HepG2 (cell line): ENCODE data around the gene SLC22A23. TPM values are rescaled to one million over a fixed set of nuclear protein-coding genes. Genes with fewer than 3 reads are reported as not detected.

Experiments used
- ATAC-seq: fragments of 200-7000 bp; cut with Tn5 transposase; 3 replicates; pipeline ENCODE4 v1.9.1; 2020; ENCODE audit warnings: mild to moderate bottlenecking, moderate library complexity
- BruUV-seq: library from RNA; stranded (reverse); fragments of 400-500 nt; replicated peaks from 2 replicates; lab custom pipeline; 2021; lab: Mats Ljungman, UMichigan
- CTCF ChIA-PET: fragments of 300-600 bp; formaldehyde crosslinking; extraction: SDS; loops from one replicate; lab custom pipeline; 2021; ENCODE audit warnings: low total read pairs, inconsistent platforms, low intra/inter-chr PET ratio; lab: Yijun Ruan, JAX
- POLR2A ChIA-PET: fragments of 350-600 bp; sonication (Branson Sonifier 250); formaldehyde crosslinking; loops from one replicate; lab custom pipeline; 2020; ENCODE audit warnings: antibody characterized with exemption, inconsistent platforms; lab: Yijun Ruan, JAX
- DNase-seq: peaks from one replicate; pipeline ENCODE4 v3.0.0-alpha.2; 2015; ENCODE audit warnings: low spot score
- FAIRE-seq: peaks from 3 replicates; lab custom pipeline; 2011; peaks lifted over from hg19 to GRCh38; lab: Jason Lieb, UNC
- H2AFZ ChIP-seq: one replicate; pipeline ENCODE4 v1.6.1; 2011; ENCODE audit warnings: low read length, inconsistent platforms
- H3K27ac ChIP-seq: fragments of 300-600 bp; 3 replicates; pipeline ENCODE4 v1.8.0; 2011; ENCODE audit warnings: mixed run types, mild to moderate bottlenecking, mixed read lengths, low read length, inconsistent platforms; ENCODE audit not compliant: insufficient read depth; ENCODE audit errors: extremely low read length
- H3K27me3 ChIP-seq, 2 experiments: fragments of 200-600 bp in 1 of 2; 2 replicates in 1 of 2; 3 replicates in 1 of 2; pipeline versions ENCODE4 v1.6.0 to v1.8.0; 2011; ENCODE audit warnings: low read length in 2 of 2, mild to moderate bottlenecking in 2 of 2, moderate library complexity in 2 of 2, inconsistent platforms in 1 of 2; ENCODE audit not compliant: insufficient read depth in 2 of 2, control insufficient read depth in 1 of 2
- H3K36me3 ChIP-seq, 2 experiments: fragments of 200-600 bp in 1 of 2; replicated peaks in 1 of 2; 2 replicates in 1 of 2; 3 replicates in 1 of 2; pipeline versions ENCODE4 v1.5.1 to v1.8.0; 2011; ENCODE audit warnings: low read length in 2 of 2, inconsistent platforms in 1 of 2; ENCODE audit not compliant: insufficient read depth in 2 of 2, control insufficient read depth in 1 of 2
- H3K4me1 ChIP-seq: 2 replicates; pipeline ENCODE4 v1.5.1; 2012; ENCODE audit warnings: low read length, inconsistent platforms; ENCODE audit not compliant: insufficient read depth
- H3K4me2 ChIP-seq: 2 replicates; pipeline ENCODE4 v1.6.0; 2011; ENCODE audit warnings: low read depth, low read length, inconsistent platforms
- H3K4me3 ChIP-seq, 3 experiments: fragments of 200-600 bp in 1 of 3; sonication (generic), shearing (Covaris generic) in 1 of 3; replicated peaks in 1 of 3; 2 replicates each; pipeline ENCODE4 v1.5.1; 2011 to 2016; ENCODE audit warnings: low read length in 3 of 3, inconsistent platforms in 2 of 3, low read depth in 2 of 3, mild to moderate bottlenecking in 2 of 3, control low read depth in 1 of 3, mixed read lengths in 1 of 3; ENCODE audit not compliant: insufficient read depth in 1 of 3
- H3K79me2 ChIP-seq: one replicate; pipeline ENCODE4 v1.6.1; 2011; ENCODE audit warnings: low read length, inconsistent platforms; ENCODE audit not compliant: insufficient read depth
- H3K9ac ChIP-seq: 2 replicates; pipeline ENCODE4 v1.6.0; 2011; ENCODE audit warnings: mild to moderate bottlenecking, low read depth, low read length, inconsistent platforms; ENCODE audit not compliant: insufficient read depth
- H3K9me3 ChIP-seq: 2 replicates; pipeline ENCODE4 v1.5.1; 2012; ENCODE audit warnings: mild to moderate bottlenecking, low read length
- H4K20me1 ChIP-seq: 2 replicates; pipeline ENCODE4 v1.6.0; 2011; ENCODE audit warnings: inconsistent platforms, mild to moderate bottlenecking, low read length, moderate library complexity; ENCODE audit not compliant: insufficient read depth
- AGO2 ChIP-seq: fragments of 200-400 bp; formaldehyde crosslinking; optimal IDR thresholded peaks from 2 replicates; pipeline ENCODE3; 2017; ENCODE audit warnings: mild to moderate bottlenecking, low read depth, low read length, moderate library complexity
- GATA4 ChIP-seq: sonication (generic); IDR thresholded peaks from 2 replicates; pipeline ENCODE4 v1.6.1; 2016; ENCODE audit warnings: antibody characterized with exemption, low read depth, borderline replicate concordance
- RBM22 ChIP-seq: fragments of 200-400 bp; formaldehyde crosslinking; optimal IDR thresholded peaks from 2 replicates; pipeline ENCODE3; 2017; ENCODE audit warnings: mild to moderate bottlenecking, low read length, moderate library complexity
- SMAD3 ChIP-seq: sonication (generic); formaldehyde crosslinking; IDR thresholded peaks from 2 replicates; pipeline ENCODE4 v1.4.0; 2020; ENCODE audit warnings: missing genetic modification reagents
- SRSF1 ChIP-seq: fragments of 200-400 bp; formaldehyde crosslinking; optimal IDR thresholded peaks from 2 replicates; pipeline ENCODE3; 2017; ENCODE audit warnings: mild to moderate bottlenecking, low read depth, low read length, moderate library complexity
- ZNF75D ChIP-seq: sonication (generic); formaldehyde crosslinking; IDR thresholded peaks from 2 replicates; pipeline ENCODE4 v1.8.1; 2023; ENCODE audit warnings: missing genetic modification reagents, mild to moderate bottlenecking, borderline replicate concordance
- ZNF768 ChIP-seq: sonication (generic); formaldehyde crosslinking; IDR thresholded peaks from 2 replicates; pipeline ENCODE4 v1.4.0; 2020; ENCODE audit warnings: missing genetic modification reagents
- WGBS: methylation state at CpG from one replicate; pipeline ENCODE4 v1.1.6; 2017; ENCODE audit warnings: low lambda C conversion rate; 5-methylcytosine and 5-hydroxymethylcytosine counted together
- in situ Hi-C: cut with HindIII; loops from 2 replicates; pipeline ENCODE4 v1.10.0; 2017; ENCODE audit warnings: low pct_unique_long_range_greater_than_20kb; ENCODE audit not compliant: extremely low pct_ligation_motif_present
- intact Hi-C: fragments of 100-400 bp; cut with micrococcal nuclease; formaldehyde crosslinking; loops from one replicate; pipeline ENCODE4 v1.10.0; 2022; ENCODE audit not compliant: unreplicated experiment
- polyA plus RNA-seq, 8 experiments: library from polyadenylated mRNA; depleted of rRNA in 3 of 8; stranded (reverse) in 7 of 8; unstranded in 1 of 8; fragments of >200 nt; fragmentation: Illumina TruSeq in 4 of 8; extraction: Trizol in 4 of 8; gene quantifications; 2 replicates each; pipeline versions ENCODE4 v1.2.1 to v1.2.3, GENCODE V29; 2011 to 2016; ENCODE audit warnings: low read depth in 4 of 8, missing spikeins in 1 of 8, mixed read lengths in 1 of 8; ENCODE audit not compliant: insufficient read depth in 1 of 8
- total RNA-seq, 5 experiments: library from RNA; depleted of rRNA; stranded (reverse); fragments of >200 nt; fragmentation: Illumina TruSeq; extraction: Trizol; gene quantifications; 2 replicates each; pipeline ENCODE4 v1.2.3, GENCODE V29; 2016; ENCODE audit warnings: low read depth in 1 of 5
- TF ChIP-seq, protein P1 (sequence below): sonication (generic); formaldehyde crosslinking; IDR thresholded peaks from 2 replicates; pipeline ENCODE4 v1.5.1; 2020; ENCODE audit warnings: mild to moderate bottlenecking, missing genetic modification reagents, moderate library complexity
- TF ChIP-seq, protein P2 (sequence below): sonication (generic); formaldehyde crosslinking; IDR thresholded peaks from 2 replicates; pipeline ENCODE4 v1.4.0; 2020; ENCODE audit warnings: missing genetic modification reagents
- TF ChIP-seq, protein P3 (sequence below): sonication (generic); formaldehyde crosslinking; IDR thresholded peaks from 2 replicates; pipeline ENCODE4; 2020; ENCODE audit warnings: missing genetic modification reagents, mild to moderate bottlenecking, borderline replicate concordance

The SLC22A23 gene
- total and polyA plus RNA-seq, 2 of the 13 experiments (the other 11 are each of a cell fraction or from before 2014, with no cell fraction given) = 11.8 to 17.5 TPM

DNA sequence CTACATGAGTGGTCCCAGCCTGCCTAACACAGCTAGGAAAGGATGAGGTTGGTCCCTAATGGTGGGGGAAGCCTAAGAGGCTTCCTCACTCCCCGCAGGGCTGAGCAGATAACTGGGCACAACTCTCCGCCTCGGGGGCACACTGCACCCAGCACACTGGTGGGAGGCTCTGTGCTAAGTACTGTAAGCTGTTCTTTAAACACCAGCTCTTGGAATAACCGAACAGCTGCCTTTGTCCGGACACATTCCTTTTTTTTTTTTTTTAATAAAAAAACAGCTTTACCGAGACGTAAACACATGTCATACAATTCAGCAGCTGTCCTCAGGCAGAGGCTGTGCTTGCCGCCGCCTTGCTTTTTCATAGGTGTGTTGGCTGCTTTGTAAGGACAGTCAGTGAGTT is 191.2 kb downstream of the SLC22A23 start:
- in situ Hi-C loops = no loop called here
- Histone ChIP-seq H3K27ac (no peak overlapping the region), H2AFZ (no peak overlapping the region), H3K27me3 (no peaks in the 10 kb centered on the region), H3K4me3 (no peak overlapping the region), H3K36me3 (peaks cover 23 to 51% of the 10 kb centered on the region in 2 experiments), H3K9ac (no peak overlapping the region), H4K20me1 (peaks cover 21% of the 10 kb centered on the region), H3K9me3 (no peaks in the 10 kb centered on the region), H3K79me2 (peaks cover 36% of the 10 kb centered on the region), H3K4me2 (no peak overlapping the region), H3K4me1 (peaks cover 24% of the 10 kb centered on the region)
- no peak for FAIRE-seq
- peak; percentile 17 for ATAC-seq
- intact Hi-C loops = no loop called here
- BruUV-seq = no TSS peak
- DNase-seq = no peak
- ChIA-PET CTCF (no interaction called here), POLR2A (no interaction called here)
- TF ChIP-seq RBM22 (peak; percentile 86), AGO2 (peak; percentile 31), GATA4 (no peak), SMAD3 (CRISPR knock-in tag) (no peak)
- 76% methylated on average over 9 of the region's 9 CpGs for WGBS

DNA sequence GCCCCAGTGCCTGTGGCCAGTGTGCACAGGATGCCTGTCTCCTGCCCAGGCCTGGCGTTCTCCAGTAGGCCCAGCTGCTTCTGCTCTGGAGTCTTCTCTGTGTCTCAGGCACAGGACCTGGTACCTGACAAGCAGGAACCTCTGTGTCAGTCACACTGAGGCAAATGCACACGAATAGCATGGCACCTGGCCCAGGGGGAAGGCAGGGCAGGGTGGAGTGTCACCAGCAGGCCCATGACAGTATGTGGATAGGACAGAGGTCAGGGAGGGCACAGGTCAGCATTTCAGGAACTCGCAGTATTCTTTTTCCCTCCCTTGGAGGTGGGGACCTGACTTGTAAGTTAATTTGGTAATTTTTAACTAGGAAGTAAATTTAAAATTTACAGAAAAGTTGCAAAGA is 192.5 kb downstream of the SLC22A23 start:
- 93% methylated on average over 3 of the region's 3 CpGs for WGBS
- DNase-seq (no peak), ATAC-seq (no peak), FAIRE-seq (no peak)
- CTCF ChIA-PET = no interaction called here
- POLR2A ChIA-PET = no interaction called here
- in situ Hi-C loops = no loop called here
- Histone ChIP-seq H4K20me1 (peaks cover 21% of the 10 kb centered on the region), H3K9me3 (no peaks in the 10 kb centered on the region), H3K79me2 (peaks cover 48% of the 10 kb centered on the region), H3K4me3 (no peak overlapping the region), H2AFZ (no peak overlapping the region), H3K27me3 (no peaks in the 10 kb centered on the region), H3K27ac (no peak overlapping the region), H3K36me3 (peaks cover 15 to 40% of the 10 kb centered on the region in 2 experiments), H3K4me2 (no peak overlapping the region), H3K4me1 (peaks cover 35% of the 10 kb centered on the region), H3K9ac (no peak overlapping the region)
- no TSS peak for BruUV-seq
- intact Hi-C loops = no loop called here
- TF ChIP-seq SRSF1 (peak; percentile 33), AGO2 (peak; percentile 58), ZNF75D (peak; percentile 35; the same call in 1 of the 2 replicates), ZNF768 (CRISPR knock-in tag) (peak; percentile 14; the same call in 1 of the 2 replicates)
- TF ChIP-seq, protein P1, sequence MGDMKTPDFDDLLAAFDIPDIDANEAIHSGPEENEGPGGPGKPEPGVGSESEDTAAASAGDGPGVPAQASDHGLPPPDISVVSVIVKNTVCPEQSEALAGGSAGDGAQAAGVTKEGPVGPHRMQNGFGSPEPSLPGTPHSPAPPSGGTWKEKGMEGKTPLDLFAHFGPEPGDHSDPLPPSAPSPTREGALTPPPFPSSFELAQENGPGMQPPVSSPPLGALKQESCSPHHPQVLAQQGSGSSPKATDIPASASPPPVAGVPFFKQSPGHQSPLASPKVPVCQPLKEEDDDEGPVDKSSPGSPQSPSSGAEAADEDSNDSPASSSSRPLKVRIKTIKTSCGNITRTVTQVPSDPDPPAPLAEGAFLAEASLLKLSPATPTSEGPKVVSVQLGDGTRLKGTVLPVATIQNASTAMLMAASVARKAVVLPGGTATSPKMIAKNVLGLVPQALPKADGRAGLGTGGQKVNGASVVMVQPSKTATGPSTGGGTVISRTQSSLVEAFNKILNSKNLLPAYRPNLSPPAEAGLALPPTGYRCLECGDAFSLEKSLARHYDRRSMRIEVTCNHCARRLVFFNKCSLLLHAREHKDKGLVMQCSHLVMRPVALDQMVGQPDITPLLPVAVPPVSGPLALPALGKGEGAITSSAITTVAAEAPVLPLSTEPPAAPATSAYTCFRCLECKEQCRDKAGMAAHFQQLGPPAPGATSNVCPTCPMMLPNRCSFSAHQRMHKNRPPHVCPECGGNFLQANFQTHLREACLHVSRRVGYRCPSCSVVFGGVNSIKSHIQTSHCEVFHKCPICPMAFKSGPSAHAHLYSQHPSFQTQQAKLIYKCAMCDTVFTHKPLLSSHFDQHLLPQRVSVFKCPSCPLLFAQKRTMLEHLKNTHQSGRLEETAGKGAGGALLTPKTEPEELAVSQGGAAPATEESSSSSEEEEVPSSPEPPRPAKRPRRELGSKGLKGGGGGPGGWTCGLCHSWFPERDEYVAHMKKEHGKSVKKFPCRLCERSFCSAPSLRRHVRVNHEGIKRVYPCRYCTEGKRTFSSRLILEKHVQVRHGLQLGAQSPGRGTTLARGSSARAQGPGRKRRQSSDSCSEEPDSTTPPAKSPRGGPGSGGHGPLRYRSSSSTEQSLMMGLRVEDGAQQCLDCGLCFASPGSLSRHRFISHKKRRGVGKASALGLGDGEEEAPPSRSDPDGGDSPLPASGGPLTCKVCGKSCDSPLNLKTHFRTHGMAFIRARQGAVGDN (CRISPR knock-in tag) = peak; percentile 24
- TF ChIP-seq, protein P2, sequence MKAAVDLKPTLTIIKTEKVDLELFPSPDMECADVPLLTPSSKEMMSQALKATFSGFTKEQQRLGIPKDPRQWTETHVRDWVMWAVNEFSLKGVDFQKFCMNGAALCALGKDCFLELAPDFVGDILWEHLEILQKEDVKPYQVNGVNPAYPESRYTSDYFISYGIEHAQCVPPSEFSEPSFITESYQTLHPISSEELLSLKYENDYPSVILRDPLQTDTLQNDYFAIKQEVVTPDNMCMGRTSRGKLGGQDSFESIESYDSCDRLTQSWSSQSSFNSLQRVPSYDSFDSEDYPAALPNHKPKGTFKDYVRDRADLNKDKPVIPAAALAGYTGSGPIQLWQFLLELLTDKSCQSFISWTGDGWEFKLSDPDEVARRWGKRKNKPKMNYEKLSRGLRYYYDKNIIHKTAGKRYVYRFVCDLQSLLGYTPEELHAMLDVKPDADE = no peak
- TF ChIP-seq, protein P3, sequence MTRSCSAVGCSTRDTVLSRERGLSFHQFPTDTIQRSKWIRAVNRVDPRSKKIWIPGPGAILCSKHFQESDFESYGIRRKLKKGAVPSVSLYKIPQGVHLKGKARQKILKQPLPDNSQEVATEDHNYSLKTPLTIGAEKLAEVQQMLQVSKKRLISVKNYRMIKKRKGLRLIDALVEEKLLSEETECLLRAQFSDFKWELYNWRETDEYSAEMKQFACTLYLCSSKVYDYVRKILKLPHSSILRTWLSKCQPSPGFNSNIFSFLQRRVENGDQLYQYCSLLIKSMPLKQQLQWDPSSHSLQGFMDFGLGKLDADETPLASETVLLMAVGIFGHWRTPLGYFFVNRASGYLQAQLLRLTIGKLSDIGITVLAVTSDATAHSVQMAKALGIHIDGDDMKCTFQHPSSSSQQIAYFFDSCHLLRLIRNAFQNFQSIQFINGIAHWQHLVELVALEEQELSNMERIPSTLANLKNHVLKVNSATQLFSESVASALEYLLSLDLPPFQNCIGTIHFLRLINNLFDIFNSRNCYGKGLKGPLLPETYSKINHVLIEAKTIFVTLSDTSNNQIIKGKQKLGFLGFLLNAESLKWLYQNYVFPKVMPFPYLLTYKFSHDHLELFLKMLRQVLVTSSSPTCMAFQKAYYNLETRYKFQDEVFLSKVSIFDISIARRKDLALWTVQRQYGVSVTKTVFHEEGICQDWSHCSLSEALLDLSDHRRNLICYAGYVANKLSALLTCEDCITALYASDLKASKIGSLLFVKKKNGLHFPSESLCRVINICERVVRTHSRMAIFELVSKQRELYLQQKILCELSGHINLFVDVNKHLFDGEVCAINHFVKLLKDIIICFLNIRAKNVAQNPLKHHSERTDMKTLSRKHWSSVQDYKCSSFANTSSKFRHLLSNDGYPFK (CRISPR knock-in tag) = no peak
